SU-DHL-6 (cell line): ENCODE results near the gene APOD.

Source experiments
- CTCF ChIP-seq: fragments of 200-600 bp; sonication (generic); IDR thresholded peaks from one replicate; pipeline ENCODE4 v1.5.1; 2017; ENCODE audit warnings: antibody characterized with exemption, mild to moderate bottlenecking, low read length, moderate library complexity; ENCODE audit not compliant: insufficient read depth, poor library complexity, severe bottlenecking
- EZH2phosphoT487 ChIP-seq: fragments of 200-600 bp; sonication (generic), shearing (Covaris generic); conservative IDR thresholded peaks from 2 replicates; pipeline ENCODE4 v1.6.1; 2018; ENCODE audit warnings: mild to moderate bottlenecking, antibody characterized with exemption, low read length, moderate library complexity, mixed read lengths

GRCh38 chr3:195526492-195526891, 57.2 kb downstream of the APOD start:
- no peak for TF ChIP-seq CTCF
- TF ChIP-seq EZH2phosphoT487 = no peak
